MCF 10A (cell line): ENCODE measurements around the gene KCNK16. TPM values are rescaled to one million over a fixed set of nuclear protein-coding genes. Genes with fewer than 3 reads are reported as not detected.

ENCODE experiments used
- BruUV-seq: library from RNA; stranded (reverse); fragments of 400-500 nt; replicated peaks from 2 replicates; lab custom pipeline; 2021; lab: Mats Ljungman, UMichigan
- CTCF ChIA-PET: fragments of 300-600 bp; sonication (Branson Sonifier 250); formaldehyde crosslinking; extraction: SDS; loops from one replicate; lab custom pipeline; 2021; ENCODE audit warnings: antibody characterized with exemption, inconsistent platforms; lab: Yijun Ruan, JAX
- POLR2A ChIA-PET: fragments of 300-600, 350-650 bp; sonication (Branson Sonifier 250); formaldehyde crosslinking; extraction: SDS; loops from one replicate; lab custom pipeline; 2020; ENCODE audit warnings: antibody characterized with exemption, inconsistent platforms; lab: Yijun Ruan, JAX
- DNase-seq: peaks from one replicate; pipeline ENCODE4 v3.0.0-alpha.2; 2018; ENCODE audit not compliant: unreplicated experiment
- H3K27ac Mint-ChIP-seq: one replicate; pipeline ENCODE4 v1.8.0; 2022; ENCODE audit warnings: mild to moderate bottlenecking, low read depth, mixed read lengths; ENCODE audit not compliant: unreplicated experiment
- H3K27me3 Mint-ChIP-seq: one replicate; pipeline ENCODE4 v1.8.0; 2022; ENCODE audit warnings: mixed read lengths; ENCODE audit not compliant: insufficient read depth, unreplicated experiment
- H3K36me3 Mint-ChIP-seq: one replicate; pipeline ENCODE4 v1.8.0; 2022; ENCODE audit warnings: mild to moderate bottlenecking, moderate library complexity, mixed read lengths; ENCODE audit not compliant: insufficient read depth, unreplicated experiment
- H3K4me1 Mint-ChIP-seq: one replicate; pipeline ENCODE4 v1.8.0; 2022; ENCODE audit warnings: mixed read lengths; ENCODE audit not compliant: insufficient read depth, unreplicated experiment
- H3K4me3 Mint-ChIP-seq: one replicate; pipeline ENCODE4 v1.8.0; 2022; ENCODE audit warnings: mild to moderate bottlenecking, moderate library complexity, mixed read lengths; ENCODE audit not compliant: unreplicated experiment
- H3K9me3 Mint-ChIP-seq: one replicate; pipeline ENCODE4 v1.8.0; 2022; ENCODE audit warnings: mixed read lengths; ENCODE audit not compliant: unreplicated experiment
- CTCF ChIP-seq: fragments of 200-600 bp; IDR thresholded peaks from one replicate; pipeline ENCODE4 v1.8.0; 2022; ENCODE audit warnings: antibody characterized with exemption, mild to moderate bottlenecking; ENCODE audit not compliant: unreplicated experiment
- intact Hi-C: fragments of 100-400 bp; cut with micrococcal nuclease; formaldehyde crosslinking; loops from 2 replicates; pipeline ENCODE4 v1.14.1; 2022
- total RNA-seq: library from RNA; stranded (reverse); gene quantifications from 2 replicates; pipeline ENCODE4 v1.2.3, GENCODE V29; 2022

KCNK16 gene
- total RNA-seq, 1 experiment from 2014 or later, result not detected

DNA sequence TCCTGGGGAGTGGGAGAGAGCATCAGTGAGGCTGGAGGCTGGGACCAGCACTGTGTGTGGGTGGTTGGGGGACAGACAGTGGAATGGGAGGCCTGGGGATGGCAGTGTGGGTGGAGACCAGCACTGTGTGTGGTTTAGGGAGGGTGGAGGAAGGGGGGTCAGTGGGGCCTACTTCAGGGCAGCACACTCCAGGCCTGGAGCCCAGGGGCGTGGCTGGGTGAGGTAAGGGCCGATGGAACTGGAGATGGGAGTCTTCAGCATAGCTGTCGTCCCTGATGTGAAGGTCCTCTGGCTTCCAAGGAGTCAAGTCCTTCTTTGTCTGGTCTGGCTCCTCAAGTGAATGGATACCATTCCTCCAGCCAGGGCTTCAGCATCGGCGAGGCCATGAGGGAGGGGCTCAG lies 26.9 kb downstream of the KCNK16 start:
- TF ChIP-seq CTCF, result no peak
- Mint-ChIP-seq H3K27me3 (peaks cover 12% of the 10 kb centered on the region), H3K4me1 (no peaks in the 10 kb centered on the region), H3K36me3 (no peaks in the 10 kb centered on the region), H3K4me3 (no peak overlapping the region), H3K9me3 (no peaks in the 10 kb centered on the region), H3K27ac (peak overlapping the region; percentile 0)
- no TSS peak for BruUV-seq
- ChIA-PET POLR2A (no interaction called here), CTCF (interaction anchor here (0.8 to 19.0 kb wide), 2 partner anchors 8 to 127 kb away, joined by 3 to 625 read pairs; no protein-coding TSS in a partner anchor)
- intact Hi-C loops, result no loop called here
- DNase-seq, result peak; percentile 35

GRCh38 chr6:39294899-39295298 lies 27.6 kb downstream of the KCNK16 start:
- BruUV-seq, result no TSS peak
- no peak for TF ChIP-seq CTCF
- intact Hi-C loops, result no loop called here
- CTCF ChIA-PET, result interaction anchor here (0.8 to 19.0 kb wide), 4 partner anchors 8 to 651 kb away, joined by 3 to 625 read pairs (median 3); no protein-coding TSS in a partner anchor
- H3K4me3 Mint-ChIP-seq, result no peak overlapping the region
- POLR2A ChIA-PET, result interaction anchor here (0.5 to 0.7 kb wide), 2 partner anchors 38 to 127 kb away, joined by 3 read pairs; no protein-coding TSS in a partner anchor
- peaks cover 12% of the 10 kb centered on the region for H3K27me3 Mint-ChIP-seq
- no peak for DNase-seq
- H3K36me3 Mint-ChIP-seq, result no peaks in the 10 kb centered on the region
- H3K4me1 Mint-ChIP-seq, result no peaks in the 10 kb centered on the region
- no peaks in the 10 kb centered on the region for H3K9me3 Mint-ChIP-seq
- H3K27ac Mint-ChIP-seq, result no peak overlapping the region

- DNase-seq, result no peak
- BruUV-seq, result no TSS peak
- H3K4me1 Mint-ChIP-seq, result no peaks in the 10 kb centered on the region
- H3K27ac Mint-ChIP-seq, result no peak overlapping the region
- no peaks in the 10 kb centered on the region for H3K36me3 Mint-ChIP-seq
- CTCF ChIA-PET, result interaction anchor here (0.9 to 19.0 kb wide), 2 partner anchors 126 to 651 kb away, joined by 3 to 625 read pairs; no protein-coding TSS in a partner anchor
- TF ChIP-seq CTCF, result no peak
- H3K27me3 Mint-ChIP-seq, result peaks cover 12% of the 10 kb centered on the region
- POLR2A ChIA-PET, result interaction anchor here (0.7 kb wide), 1 partner anchor 126 kb away, joined by 3 read pairs; no protein-coding TSS in a partner anchor
- no peak overlapping the region for H3K4me3 Mint-ChIP-seq
- no peaks in the 10 kb centered on the region for H3K9me3 Mint-ChIP-seq
- intact Hi-C loops, result no loop called here
Measured at GRCh38 chr6:39294133-39294532, 28.4 kb downstream of the KCNK16 start.

- DNase-seq, result no peak
- Mint-ChIP-seq H3K9me3 (no peaks in the 10 kb centered on the region), H3K27ac (no peak overlapping the region), H3K4me1 (no peaks in the 10 kb centered on the region), H3K27me3 (peaks cover 12% of the 10 kb centered on the region), H3K36me3 (no peaks in the 10 kb centered on the region), H3K4me3 (no peak overlapping the region)
- no peak for TF ChIP-seq CTCF
- BruUV-seq, result no TSS peak
- POLR2A ChIA-PET, result no interaction called here
- intact Hi-C loops, result no loop called here
- CTCF ChIA-PET, result interaction anchor here (0.6 to 1.5 kb wide), 2 partner anchors 10 to 290 kb away, joined by 3 to 8 read pairs; no protein-coding TSS in a partner anchor
Measured at GRCh38 chr6:39292637-39293036, 29.9 kb downstream of the KCNK16 start.
